Testis (tissue), 3 donors: Measurements from ENCODE around the gene KRTAP10-5. TPM values are rescaled to one million over a fixed set of nuclear protein-coding genes. Genes with fewer than 3 reads are reported as not detected.

Source experiments
- DNase-seq: peaks from one replicate; pipeline ENCODE4 v3.0.0-alpha.2; 2019
- H3K27ac ChIP-seq, 2 donors: fragments of 200-600 bp; sonication (generic); one replicate each; pipeline ENCODE4 v1.5.1; 2019
- H3K27me3 ChIP-seq: fragments of 200-600 bp; sonication (generic); one replicate; pipeline ENCODE4 v1.5.1; 2019
- H3K36me3 ChIP-seq: fragments of 200-600 bp; sonication (generic); one replicate; pipeline ENCODE4 v1.5.1; 2017; ENCODE audit warnings: low read depth; ENCODE audit errors: missing control alignments
- H3K4me1 ChIP-seq: fragments of 200-600 bp; sonication (generic); one replicate; pipeline ENCODE4 v1.5.1; 2019
- H3K4me3 ChIP-seq, 2 donors: fragments of 200-600 bp; sonication (generic); one replicate each; pipeline ENCODE4 v1.5.1; 2017 to 2019
- H3K9me3 ChIP-seq: fragments of 200-600 bp; sonication (generic); one replicate; pipeline ENCODE4 v1.5.1; 2017
- POLR2A ChIP-seq: fragments of 450-650 bp; IDR thresholded peaks from one replicate; pipeline ENCODE4 v1.6.1; 2017; ENCODE audit warnings: antibody characterized with exemption, mild to moderate bottlenecking, moderate library complexity
- WGBS, 2 donors: methylation state at CpG; one replicate each; pipeline ENCODE4 v1.1.5; 2018; 5-methylcytosine and 5-hydroxymethylcytosine counted together
- intact Hi-C: fragments of 100-400 bp; cut with DNase I; formaldehyde crosslinking; loops from one replicate; pipeline ENCODE4 v1.15.1; 2023; ENCODE audit warnings: low total_unique reads
- polyA plus RNA-seq: library from polyadenylated mRNA; stranded (reverse); fragments of 350-450 nt; fragmentation: Illumina TruSeq; extraction: RNeasy Lipid Tissue Mini Kit (QIAGEN cat#74804); gene quantifications from one replicate; pipeline ENCODE4 v1.2.3, GENCODE V29; 2014; ENCODE audit warnings: low read depth, low replicate concordance; ENCODE audit not compliant: insufficient read depth
- total RNA-seq, 2 donors: library from RNA; depleted of rRNA; stranded (reverse); fragments of >200 nt; gene quantifications; one replicate each; pipeline ENCODE4 v1.2.3, GENCODE V29; 2016
- TF ChIP-seq, protein P1 (sequence below), 3 experiments: fragments of 450-650 bp in 2 of 3; fragments of 200-600 bp in 1 of 3; sonication (generic) in 1 of 3; IDR thresholded peaks; one replicate each; pipeline ENCODE4 v1.5.1; 2016 to 2019; ENCODE audit warnings: antibody characterized with exemption in 3 of 3, mild to moderate bottlenecking in 2 of 3, moderate library complexity in 1 of 3

KRTAP10-5 gene
- total and polyA plus RNA-seq, 3 donors from 2014 or later = not detected

DNA sequence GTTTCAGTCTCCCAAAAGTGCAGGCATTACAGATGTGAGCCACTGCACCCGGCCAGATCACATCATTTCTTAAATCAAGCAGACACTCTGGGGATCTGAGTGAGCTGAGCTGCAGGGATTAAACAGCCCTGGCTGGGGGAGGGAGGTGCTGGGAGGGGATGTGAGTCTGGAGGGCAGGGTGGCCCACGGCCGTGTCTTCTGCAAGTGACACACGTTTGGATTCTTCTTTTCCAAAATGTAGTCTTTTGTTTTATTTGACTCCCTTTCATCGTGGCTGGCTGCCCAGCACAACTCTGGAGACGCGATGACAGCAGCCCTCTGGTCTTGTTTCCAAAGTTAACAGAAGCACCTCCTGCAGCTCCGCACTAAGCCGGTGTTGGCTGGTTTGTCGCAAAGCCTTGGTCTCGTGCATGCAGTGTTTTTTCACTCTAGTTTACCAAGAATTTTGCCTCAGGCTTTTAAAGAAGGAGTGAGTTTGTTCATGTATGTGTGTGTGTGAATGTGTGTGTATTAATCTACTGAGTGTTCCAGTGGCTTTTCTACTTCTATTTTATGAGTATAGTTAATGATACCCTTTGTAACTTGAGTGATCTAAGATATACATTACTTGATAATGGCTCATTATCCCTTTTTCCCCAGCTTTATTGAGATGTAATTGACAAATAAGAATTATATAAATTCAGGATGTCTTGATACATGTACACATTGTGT lies 2.8 kb upstream of the KRTAP10-5 start:
- no peak for DNase-seq
- no peak overlapping the region for H3K27ac ChIP-seq
- no peaks in the 10 kb centered on the region for H3K27me3 ChIP-seq
- H3K4me1 ChIP-seq = no peaks in the 10 kb centered on the region
- no peaks in the 10 kb centered on the region for H3K9me3 ChIP-seq
- TF ChIP-seq, protein P1, sequence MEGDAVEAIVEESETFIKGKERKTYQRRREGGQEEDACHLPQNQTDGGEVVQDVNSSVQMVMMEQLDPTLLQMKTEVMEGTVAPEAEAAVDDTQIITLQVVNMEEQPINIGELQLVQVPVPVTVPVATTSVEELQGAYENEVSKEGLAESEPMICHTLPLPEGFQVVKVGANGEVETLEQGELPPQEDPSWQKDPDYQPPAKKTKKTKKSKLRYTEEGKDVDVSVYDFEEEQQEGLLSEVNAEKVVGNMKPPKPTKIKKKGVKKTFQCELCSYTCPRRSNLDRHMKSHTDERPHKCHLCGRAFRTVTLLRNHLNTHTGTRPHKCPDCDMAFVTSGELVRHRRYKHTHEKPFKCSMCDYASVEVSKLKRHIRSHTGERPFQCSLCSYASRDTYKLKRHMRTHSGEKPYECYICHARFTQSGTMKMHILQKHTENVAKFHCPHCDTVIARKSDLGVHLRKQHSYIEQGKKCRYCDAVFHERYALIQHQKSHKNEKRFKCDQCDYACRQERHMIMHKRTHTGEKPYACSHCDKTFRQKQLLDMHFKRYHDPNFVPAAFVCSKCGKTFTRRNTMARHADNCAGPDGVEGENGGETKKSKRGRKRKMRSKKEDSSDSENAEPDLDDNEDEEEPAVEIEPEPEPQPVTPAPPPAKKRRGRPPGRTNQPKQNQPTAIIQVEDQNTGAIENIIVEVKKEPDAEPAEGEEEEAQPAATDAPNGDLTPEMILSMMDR (IDR thresholded peaks at IDR 0.05) = no peak
- no peak for TF ChIP-seq POLR2A
- 40 to 48% methylated on average over 11 of the region's 11 CpGs for WGBS, 2 donors
- intact Hi-C loops = no loop called here
- H3K4me3 ChIP-seq = no peak overlapping the region
- no peaks in the 10 kb centered on the region for H3K36me3 ChIP-seq

DNA sequence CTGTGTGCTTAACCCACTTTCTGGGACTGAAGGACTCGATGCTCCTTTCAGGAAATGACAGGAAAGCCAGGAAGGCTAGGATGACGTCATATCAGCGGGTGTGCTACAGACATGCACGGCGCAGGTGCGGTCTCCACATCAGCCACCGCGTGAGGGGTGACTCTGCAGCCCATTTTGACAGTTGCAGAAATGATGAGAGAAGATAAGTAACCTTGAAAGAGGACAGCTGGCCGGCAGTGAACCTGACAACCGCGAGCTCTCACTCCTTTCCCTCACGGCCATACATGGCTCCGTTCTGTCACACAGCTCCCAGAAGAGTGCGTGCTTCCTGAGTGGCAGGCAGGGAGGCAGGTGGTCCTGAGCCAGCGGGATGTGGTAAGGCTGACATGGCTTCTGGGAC lies 1.7 kb upstream of the KRTAP10-5 start:
- Histone ChIP-seq H3K27ac (no peak overlapping the region), H3K4me1 (no peaks in the 10 kb centered on the region), H3K36me3 (no peaks in the 10 kb centered on the region), H3K4me3 (no peak overlapping the region), H3K9me3 (no peaks in the 10 kb centered on the region), H3K27me3 (no peaks in the 10 kb centered on the region)
- no peak for TF ChIP-seq POLR2A
- TF ChIP-seq, protein P1 (IDR thresholded peaks at IDR 0.05) = no peak
- DNase-seq = no peak
- intact Hi-C loops = no loop called here
- 77% methylated on average over 14 to 15 of the region's 15 CpGs for WGBS, 2 donors

DNA sequence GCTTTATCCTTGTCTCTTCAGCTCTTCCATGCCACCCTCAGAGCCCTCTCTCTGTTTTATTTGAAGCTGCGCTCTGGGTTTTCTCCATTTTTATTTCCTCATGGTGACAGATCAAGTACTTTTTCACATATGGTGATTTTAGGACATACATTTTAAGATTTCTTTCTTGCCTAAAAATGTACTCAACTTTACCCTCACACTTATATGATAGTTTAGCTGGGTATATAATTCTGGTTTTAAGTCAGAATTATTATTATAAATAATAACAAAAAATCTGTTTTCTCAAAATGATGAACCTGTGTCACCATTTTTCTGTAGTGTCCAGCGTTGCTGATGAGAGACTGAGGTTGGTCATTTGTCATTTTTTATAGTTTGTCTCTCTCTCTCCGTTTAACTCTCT lies 754 bp upstream of the KRTAP10-5 start:
- no peak overlapping the region for H3K27ac ChIP-seq
- no peak for DNase-seq
- no peaks in the 10 kb centered on the region for H3K9me3 ChIP-seq
- H3K27me3 ChIP-seq = no peaks in the 10 kb centered on the region
- TF ChIP-seq, protein P1 (IDR thresholded peaks at IDR 0.05) = no peak
- no peak for TF ChIP-seq POLR2A
- intact Hi-C loops = no loop called here
- H3K4me1 ChIP-seq = no peaks in the 10 kb centered on the region
- no peaks in the 10 kb centered on the region for H3K36me3 ChIP-seq
- no peak overlapping the region for H3K4me3 ChIP-seq
- WGBS, 2 donors = 76 to 86% methylated on average over 3 of the region's 3 CpGs

DNA sequence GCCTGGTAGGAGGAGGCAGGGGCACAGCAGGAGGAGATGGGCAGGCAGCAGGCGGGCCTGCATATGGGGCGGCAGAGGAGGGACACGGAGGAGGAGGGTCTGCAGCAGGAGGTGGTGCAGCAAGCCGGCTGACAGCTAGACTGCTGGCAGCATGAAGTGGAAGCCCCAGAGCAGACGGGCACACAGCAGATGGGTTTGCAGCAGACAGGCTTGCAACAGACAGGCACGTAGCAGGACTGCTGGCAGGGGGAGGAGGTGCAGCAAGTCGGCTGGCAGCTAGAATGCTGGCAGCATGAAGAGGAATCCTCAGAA lies 615 bp downstream of the KRTAP10-5 start:
- no peak for DNase-seq
- TF ChIP-seq, protein P1 (IDR thresholded peaks at IDR 0.05) = no peak
- TF ChIP-seq POLR2A = no peak
- intact Hi-C loops = no loop called here
- no peak overlapping the region for H3K4me3 ChIP-seq
- H3K27me3 ChIP-seq = no peaks in the 10 kb centered on the region
- no peaks in the 10 kb centered on the region for H3K9me3 ChIP-seq
- no peak overlapping the region for H3K27ac ChIP-seq
- WGBS, 2 donors = 73 to 76% methylated on average over 5 to 7 of the region's 7 CpGs
- no peaks in the 10 kb centered on the region for H3K36me3 ChIP-seq
- H3K4me1 ChIP-seq = no peaks in the 10 kb centered on the region
